ENCODE results near the gene SLC30A2. TPM values are rescaled to one million over a fixed set of nuclear protein-coding genes. Genes with fewer than 3 reads are reported as not detected.

Gene SLC30A2
- total and polyA plus RNA-seq, 2 experiments from 2014 or later: 0.07 TPM; not detected in 1

GRCh38 chr1:26082020-26082350 is 36.1 kb upstream of the SLC30A2 start:
- Histone ChIP-seq H3F3A (replicated peaks; ENCODE audit: low read depth) (no peaks in the 10 kb centered on the region), H4K20me1 (replicated peaks; ENCODE audit: insufficient read depth) (no peaks in the 10 kb centered on the region), H3K4me2 (no peak overlapping the region), H2AFZ (no peak overlapping the region), H3K4me3 (no peak overlapping the region), H3K79me2 (replicated peaks; ENCODE audit: insufficient read depth) (no peaks in the 10 kb centered on the region), H3K36me3 (ENCODE audit: insufficient read depth) (no peaks in the 10 kb centered on the region), H3K27me3 (ENCODE audit: insufficient read depth) (no peaks in the 10 kb centered on the region), H3K4me1 (ENCODE audit: insufficient read depth) (peaks cover 14% of the 10 kb centered on the region), H3K9me2 (ENCODE audit: insufficient read depth) (no peaks in the 10 kb centered on the region), H3K27ac (ENCODE audit: low read depth) (no peak overlapping the region)
- TF ChIP-seq ZNF462 (CRISPR knock-in tag; IDR thresholded peaks at IDR 0.05): no peak
- TF ChIP-seq, protein P1, sequence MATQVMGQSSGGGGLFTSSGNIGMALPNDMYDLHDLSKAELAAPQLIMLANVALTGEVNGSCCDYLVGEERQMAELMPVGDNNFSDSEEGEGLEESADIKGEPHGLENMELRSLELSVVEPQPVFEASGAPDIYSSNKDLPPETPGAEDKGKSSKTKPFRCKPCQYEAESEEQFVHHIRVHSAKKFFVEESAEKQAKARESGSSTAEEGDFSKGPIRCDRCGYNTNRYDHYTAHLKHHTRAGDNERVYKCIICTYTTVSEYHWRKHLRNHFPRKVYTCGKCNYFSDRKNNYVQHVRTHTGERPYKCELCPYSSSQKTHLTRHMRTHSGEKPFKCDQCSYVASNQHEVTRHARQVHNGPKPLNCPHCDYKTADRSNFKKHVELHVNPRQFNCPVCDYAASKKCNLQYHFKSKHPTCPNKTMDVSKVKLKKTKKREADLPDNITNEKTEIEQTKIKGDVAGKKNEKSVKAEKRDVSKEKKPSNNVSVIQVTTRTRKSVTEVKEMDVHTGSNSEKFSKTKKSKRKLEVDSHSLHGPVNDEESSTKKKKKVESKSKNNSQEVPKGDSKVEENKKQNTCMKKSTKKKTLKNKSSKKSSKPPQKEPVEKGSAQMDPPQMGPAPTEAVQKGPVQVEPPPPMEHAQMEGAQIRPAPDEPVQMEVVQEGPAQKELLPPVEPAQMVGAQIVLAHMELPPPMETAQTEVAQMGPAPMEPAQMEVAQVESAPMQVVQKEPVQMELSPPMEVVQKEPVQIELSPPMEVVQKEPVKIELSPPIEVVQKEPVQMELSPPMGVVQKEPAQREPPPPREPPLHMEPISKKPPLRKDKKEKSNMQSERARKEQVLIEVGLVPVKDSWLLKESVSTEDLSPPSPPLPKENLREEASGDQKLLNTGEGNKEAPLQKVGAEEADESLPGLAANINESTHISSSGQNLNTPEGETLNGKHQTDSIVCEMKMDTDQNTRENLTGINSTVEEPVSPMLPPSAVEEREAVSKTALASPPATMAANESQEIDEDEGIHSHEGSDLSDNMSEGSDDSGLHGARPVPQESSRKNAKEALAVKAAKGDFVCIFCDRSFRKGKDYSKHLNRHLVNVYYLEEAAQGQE (IDR thresholded peaks at IDR 0.05; ENCODE audit: unreplicated experiment): no peak
- TF ChIP-seq POLR2AphosphoS5 (IDR thresholded peaks at IDR 0.05; ENCODE audit: low read depth): no peak
- TF ChIP-seq ETS1 (IDR thresholded peaks at IDR 0.05): no peak
- no peak for TF ChIP-seq JUNB (IDR thresholded peaks at IDR 0.05; ENCODE audit: unreplicated experiment)
- no peak for TF ChIP-seq EZH2 (IDR thresholded peaks at IDR 0.05; ENCODE audit: low read depth, unreplicated experiment)
- TF ChIP-seq STAT1 (IDR thresholded peaks at IDR 0.05; ENCODE audit: unreplicated experiment): no peak
- no peak for TF ChIP-seq NANOG (IDR thresholded peaks at IDR 0.05; ENCODE audit: borderline replicate concordance)
- TF ChIP-seq, protein P2, sequence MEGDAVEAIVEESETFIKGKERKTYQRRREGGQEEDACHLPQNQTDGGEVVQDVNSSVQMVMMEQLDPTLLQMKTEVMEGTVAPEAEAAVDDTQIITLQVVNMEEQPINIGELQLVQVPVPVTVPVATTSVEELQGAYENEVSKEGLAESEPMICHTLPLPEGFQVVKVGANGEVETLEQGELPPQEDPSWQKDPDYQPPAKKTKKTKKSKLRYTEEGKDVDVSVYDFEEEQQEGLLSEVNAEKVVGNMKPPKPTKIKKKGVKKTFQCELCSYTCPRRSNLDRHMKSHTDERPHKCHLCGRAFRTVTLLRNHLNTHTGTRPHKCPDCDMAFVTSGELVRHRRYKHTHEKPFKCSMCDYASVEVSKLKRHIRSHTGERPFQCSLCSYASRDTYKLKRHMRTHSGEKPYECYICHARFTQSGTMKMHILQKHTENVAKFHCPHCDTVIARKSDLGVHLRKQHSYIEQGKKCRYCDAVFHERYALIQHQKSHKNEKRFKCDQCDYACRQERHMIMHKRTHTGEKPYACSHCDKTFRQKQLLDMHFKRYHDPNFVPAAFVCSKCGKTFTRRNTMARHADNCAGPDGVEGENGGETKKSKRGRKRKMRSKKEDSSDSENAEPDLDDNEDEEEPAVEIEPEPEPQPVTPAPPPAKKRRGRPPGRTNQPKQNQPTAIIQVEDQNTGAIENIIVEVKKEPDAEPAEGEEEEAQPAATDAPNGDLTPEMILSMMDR (conservative IDR thresholded peaks at IDR 0.05; ENCODE audit: low read depth in 2 of 2): no peak
- no peak for TF ChIP-seq ZNF114 (CRISPR knock-in tag; IDR thresholded peaks at IDR 0.05)
- TF ChIP-seq ZNF331 (CRISPR knock-in tag; IDR thresholded peaks at IDR 0.05; ENCODE audit: low read depth): no peak
- no peak for TF ChIP-seq EZH2phosphoT487 (IDR thresholded peaks at IDR 0.05; ENCODE audit: unreplicated experiment)
- no peak for TF ChIP-seq CREB1 (CRISPR knock-in tag; IDR thresholded peaks at IDR 0.05; ENCODE audit: low read depth)
- H3K27me3 Mint-ChIP-seq (ENCODE audit: insufficient read depth, low read depth, poor library complexity): no peaks in the 10 kb centered on the region
- ATAC-seq (no peak), DNase-seq (ENCODE audit: low spot score) (no peak)
- peaks cover 14% of the 10 kb centered on the region for H3K4me1 Mint-ChIP-seq
- no peak overlapping the region for H3K27ac Mint-ChIP-seq
- H3K9me3 Mint-ChIP-seq: no peaks in the 10 kb centered on the region
- H3K4me3 Mint-ChIP-seq: no peak overlapping the region
- H3K36me3 Mint-ChIP-seq (ENCODE audit: low read depth): no peaks in the 10 kb centered on the region
